ENCODE results near the gene PLA2R1. TPM values are rescaled to one million over a fixed set of nuclear protein-coding genes. Genes with fewer than 3 reads are reported as not detected.
"Not testable (repeated sequence)": the region's sequence is repeated elsewhere in the genome, so short reads cannot be mapped to it uniquely, and the experiment has no call there.

The PLA2R1 gene
- total RNA-seq, 1 donor from 2014 or later: 31.6 TPM

GRCh38 chr2:159996792-159997546 is 65.4 kb downstream of the PLA2R1 start:
- intact Hi-C loops (cut with DNase I): no loop called here
- no peak for ATAC-seq

GRCh38 chr2:159995038-159995437 is 67.4 kb downstream of the PLA2R1 start:
- no peak for DNase-seq (ENCODE audit: low spot score)
- intact Hi-C loops (cut with DNase I): no loop called here
- ATAC-seq: no peak

More at GRCh38 chr2:159996792-159997546, 65.4 kb downstream of the PLA2R1 start:
- no peak for DNase-seq (ENCODE audit: low spot score)

- intact Hi-C loops (cut with DNase I): no loop called here
- DNase-seq (ENCODE audit: low spot score) (no peak), ATAC-seq (no peak)
Observed at GRCh38 chr2:159989249-159989648, 73.2 kb downstream of the PLA2R1 start.

GRCh38 chr2:159988412-159988970 is 73.9 kb downstream of the PLA2R1 start:
- intact Hi-C loops (cut with DNase I): no loop called here
- no peak for DNase-seq (ENCODE audit: low spot score)
- ATAC-seq: no peak

- DNase-seq (ENCODE audit: low spot score) (no peak), ATAC-seq (no peak)
- intact Hi-C loops (cut with DNase I): no loop called here
Observed at GRCh38 chr2:159987181-159987580, 75.2 kb downstream of the PLA2R1 start.

GRCh38 chr2:159985656-159986055 is 76.8 kb downstream of the PLA2R1 start:
- intact Hi-C loops (cut with DNase I): no loop called here
- DNase-seq (ENCODE audit: low spot score): no peak
- ATAC-seq: no peak

GRCh38 chr2:159984034-159984433 is 78.4 kb downstream of the PLA2R1 start:
- ATAC-seq (no peak), DNase-seq (ENCODE audit: low spot score) (no peak)
- intact Hi-C loops (cut with DNase I): no loop called here

- ATAC-seq (peak; percentile 60), DNase-seq (ENCODE audit: low spot score) (no peak)
- intact Hi-C loops (cut with DNase I): no loop called here
Observed at GRCh38 chr2:159982842-159983785, 79.3 kb downstream of the PLA2R1 start.

- DNase-seq (ENCODE audit: low spot score) (no peak), ATAC-seq (peak; percentile 59)
- intact Hi-C loops (cut with DNase I): no loop called here
Observed at GRCh38 chr2:159982270-159982669, 80.1 kb downstream of the PLA2R1 start.

GRCh38 chr2:159976527-159977160 is 85.8 kb downstream of the PLA2R1 start:
- DNase-seq (ENCODE audit: low spot score) (no peak), ATAC-seq (no peak)

GRCh38 chr2:159973325-159973724 is 89.1 kb downstream of the PLA2R1 start:
- no peak for DNase-seq (ENCODE audit: low spot score)
- intact Hi-C loops (cut with DNase I): no loop called here
- no peak for ATAC-seq

More at GRCh38 chr2:159976527-159977160, 85.8 kb downstream of the PLA2R1 start:
- intact Hi-C loops (cut with DNase I): no loop called here

GRCh38 chr2:159971365-159972152 is 90.9 kb downstream of the PLA2R1 start:
- ATAC-seq (no peak), DNase-seq (ENCODE audit: low spot score) (no peak)
- intact Hi-C loops (cut with DNase I): no loop called here

GRCh38 chr2:159970548-159970947 is 91.9 kb downstream of the PLA2R1 start:
- intact Hi-C loops (cut with DNase I); DNase-seq (ENCODE audit: low spot score); ATAC-seq: not testable (repeated sequence)

GRCh38 chr2:159968279-159968900 is 94.0 kb downstream of the PLA2R1 start:
- peak; percentile 84 for ATAC-seq
- DNase-seq (ENCODE audit: low spot score): no peak
- intact Hi-C loops (cut with DNase I): no loop called here

- no peak for DNase-seq (ENCODE audit: low spot score)
- ATAC-seq: no peak
- intact Hi-C loops (cut with DNase I): no loop called here
Observed at GRCh38 chr2:159963700-159964099, 98.7 kb downstream of the PLA2R1 start.

- ATAC-seq; DNase-seq (ENCODE audit: low spot score); intact Hi-C loops (cut with DNase I): not testable (repeated sequence)
Observed at GRCh38 chr2:159962513-159962912, 99.9 kb downstream of the PLA2R1 start.

- ATAC-seq (no peak), DNase-seq (ENCODE audit: low spot score) (no peak)
- intact Hi-C loops (cut with DNase I): no loop called here
Observed at GRCh38 chr2:159961451-159961850, 101.0 kb downstream of the PLA2R1 start.

GRCh38 chr2:159961037-159961436 is 101.4 kb downstream of the PLA2R1 start:
- intact Hi-C loops (cut with DNase I): no loop called here
- no peak for ATAC-seq

More at GRCh38 chr2:159961037-159961436, 101.4 kb downstream of the PLA2R1 start:
- no peak for DNase-seq (ENCODE audit: low spot score)

Measured in sciatic nerve (tissue), 2 donors.